Stimulated activated CD8-positive, alpha-beta memory T cell treated with anti-CD3 and anti-CD28 coated beads, Interleukin-4, amount 100 ng/mL, for 24 hours (primary cell): ENCODE measurements around the gene NLGN1.

Experiments used
- DNase-seq: peaks from one replicate; pipeline ENCODE4 v3.0.0-alpha.2; 2020; ENCODE audit warnings: low read depth

Gene NLGN1

DNA sequence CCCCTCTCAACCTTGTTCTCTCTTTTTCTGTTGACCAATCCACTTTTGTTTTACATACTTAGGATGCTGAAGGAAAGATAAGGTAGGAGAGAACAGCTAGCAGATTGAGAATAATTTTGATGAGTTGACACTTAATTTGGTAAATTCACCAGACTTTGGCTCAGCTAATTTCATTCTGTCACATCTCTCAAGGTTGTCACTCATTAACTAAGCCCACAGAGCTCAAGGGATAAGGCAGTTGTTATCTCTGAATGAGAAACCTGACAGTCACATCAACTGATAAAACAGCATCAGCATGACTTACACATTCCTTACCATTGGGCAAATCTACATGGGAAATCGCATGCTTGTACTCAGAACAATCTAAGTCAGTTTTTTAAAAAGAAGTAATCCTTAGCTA, 591.4 kb downstream of the NLGN1 start:
- no peak for DNase-seq

DNA sequence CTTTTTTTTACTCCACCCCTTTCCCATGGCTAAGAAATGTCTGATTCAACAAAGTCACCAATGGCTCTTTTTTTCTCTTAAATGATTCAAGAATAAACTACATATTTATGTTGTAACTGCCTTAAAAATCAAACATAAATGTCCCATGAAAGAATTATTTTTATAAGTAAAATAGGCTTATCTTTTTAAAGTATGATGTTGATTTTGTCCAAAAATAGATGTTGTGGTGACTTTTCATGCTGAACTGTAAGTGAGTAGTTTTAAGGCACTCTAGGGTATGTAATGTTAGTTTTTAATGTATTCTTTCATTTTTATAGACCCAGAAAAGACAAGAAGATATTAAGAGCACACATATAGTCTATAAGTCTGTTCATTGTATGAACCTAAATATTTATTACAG, 594.9 kb downstream of the NLGN1 start:
- DNase-seq, result no peak

- no peak for DNase-seq
These were observed 595.8 kb downstream of the NLGN1 start for GRCh38 chr3:173993299-173993698.

GRCh38 chr3:174000675-174001074, 603.1 kb downstream of the NLGN1 start:
- DNase-seq, result no peak

GRCh38 chr3:174002543-174002942, 605.0 kb downstream of the NLGN1 start:
- DNase-seq, result no peak

GRCh38 chr3:174010907-174011306, 613.4 kb downstream of the NLGN1 start:
- DNase-seq, result no peak

- no peak for DNase-seq
These were observed 618.6 kb downstream of the NLGN1 start for GRCh38 chr3:174016186-174016585.

- no peak for DNase-seq
These were observed 622.6 kb downstream of the NLGN1 start for GRCh38 chr3:174020156-174020555.

DNA sequence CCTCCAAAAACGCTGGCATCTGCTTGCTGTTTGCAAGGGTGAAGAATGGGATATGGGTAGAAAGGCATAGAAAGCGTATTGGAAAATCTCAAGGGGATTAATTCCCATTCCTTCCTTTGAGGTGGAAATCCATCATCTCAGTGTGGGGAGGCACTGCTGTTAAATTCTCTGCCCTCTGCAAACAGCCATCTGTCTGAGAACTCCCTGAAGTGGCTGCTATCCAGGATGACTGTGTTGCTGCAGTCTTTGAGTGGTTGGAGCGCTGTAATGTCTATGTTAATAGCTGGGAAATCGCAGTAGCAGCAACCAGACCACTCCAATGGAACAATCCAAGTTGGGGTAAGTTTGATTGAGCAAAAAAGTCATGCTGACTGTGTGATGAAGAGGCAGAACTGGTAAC, 625.9 kb downstream of the NLGN1 start:
- DNase-seq, result no peak

GRCh38 chr3:174028673-174029072, 631.1 kb downstream of the NLGN1 start:
- no peak for DNase-seq

GRCh38 chr3:174035328-174035886, 637.9 kb downstream of the NLGN1 start:
- DNase-seq, result no peak

DNA sequence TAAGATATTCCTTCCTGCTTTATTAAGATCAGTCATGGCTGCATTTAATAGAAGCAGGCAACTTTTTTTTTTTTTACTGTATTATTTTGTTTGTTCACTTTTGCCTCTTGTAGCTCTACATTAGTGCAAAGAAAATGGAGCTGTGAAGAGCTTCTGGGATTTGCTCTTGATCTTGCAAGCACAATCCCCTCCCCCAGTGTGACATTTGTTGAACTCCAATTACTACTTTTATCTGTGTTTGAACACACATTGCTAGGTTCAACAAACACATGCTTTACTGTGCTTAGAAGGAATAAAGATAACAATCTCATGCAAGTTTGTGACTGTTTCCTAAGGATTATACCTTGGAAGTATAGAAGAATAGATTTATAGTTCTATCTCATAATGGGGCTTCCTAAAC, 648.8 kb downstream of the NLGN1 start:
- DNase-seq, result no peak

DNA sequence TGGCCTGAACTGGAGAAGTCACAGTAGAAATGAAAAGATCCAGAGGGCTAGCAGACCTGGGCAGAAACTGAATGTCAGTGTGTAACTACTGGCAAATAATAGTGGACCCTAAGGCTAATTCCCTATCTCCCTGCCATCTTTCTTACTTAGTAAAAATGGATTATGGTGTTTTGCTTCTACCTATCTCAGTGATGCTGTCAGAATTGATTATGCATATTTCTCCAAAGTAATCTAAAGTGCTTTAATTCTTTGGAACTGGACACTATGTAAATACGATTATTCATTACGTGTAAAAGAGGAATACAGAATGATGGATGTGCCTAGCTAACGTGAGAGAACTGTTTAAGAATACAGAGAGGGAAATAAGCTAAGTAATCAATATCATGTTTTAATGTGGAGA, 651.9 kb downstream of the NLGN1 start:
- no peak for DNase-seq

GRCh38 chr3:174051191-174051590, 653.6 kb downstream of the NLGN1 start:
- DNase-seq, result no peak

DNA sequence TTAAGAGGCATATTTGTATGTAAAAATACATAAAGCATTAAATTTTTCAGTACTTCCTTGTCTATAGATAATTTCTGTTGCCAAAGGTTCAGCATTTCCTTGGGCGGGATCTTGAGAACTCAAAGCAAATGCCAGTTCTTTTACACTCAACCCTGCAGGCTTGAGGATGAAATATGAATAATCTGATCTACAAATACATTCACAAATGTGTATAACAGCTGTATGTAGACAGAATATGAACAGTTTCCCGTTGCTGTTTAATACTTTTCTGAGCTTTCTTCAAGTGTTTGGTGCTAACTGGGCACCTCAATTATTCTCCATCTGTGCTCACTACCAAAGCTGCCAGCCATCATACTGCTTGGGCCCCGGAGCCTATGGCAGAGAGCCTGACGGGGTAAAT, 661.3 kb downstream of the NLGN1 start:
- no peak for DNase-seq

- DNase-seq, result no peak
These were observed 662.9 kb downstream of the NLGN1 start for GRCh38 chr3:174060431-174060830.

DNA sequence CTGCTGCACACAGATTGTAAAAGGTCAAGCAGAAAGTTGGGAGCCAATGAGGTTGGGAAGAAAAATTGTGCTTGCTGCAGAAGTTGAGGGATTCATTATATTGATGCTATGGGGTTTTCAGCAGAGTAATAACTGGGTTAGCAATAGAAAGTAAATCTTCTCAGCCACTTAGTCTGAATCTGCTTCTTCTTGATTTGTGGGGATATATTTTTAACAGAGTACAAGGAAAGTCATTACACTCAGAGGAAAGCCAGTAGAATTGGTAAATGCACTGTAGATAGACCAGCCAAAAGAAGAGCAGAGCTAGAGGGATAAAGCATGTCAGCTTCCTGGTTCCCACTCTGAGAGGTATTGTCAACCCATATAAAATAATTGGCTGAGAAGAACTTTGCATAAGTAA, 663.6 kb downstream of the NLGN1 start:
- no peak for DNase-seq

DNA sequence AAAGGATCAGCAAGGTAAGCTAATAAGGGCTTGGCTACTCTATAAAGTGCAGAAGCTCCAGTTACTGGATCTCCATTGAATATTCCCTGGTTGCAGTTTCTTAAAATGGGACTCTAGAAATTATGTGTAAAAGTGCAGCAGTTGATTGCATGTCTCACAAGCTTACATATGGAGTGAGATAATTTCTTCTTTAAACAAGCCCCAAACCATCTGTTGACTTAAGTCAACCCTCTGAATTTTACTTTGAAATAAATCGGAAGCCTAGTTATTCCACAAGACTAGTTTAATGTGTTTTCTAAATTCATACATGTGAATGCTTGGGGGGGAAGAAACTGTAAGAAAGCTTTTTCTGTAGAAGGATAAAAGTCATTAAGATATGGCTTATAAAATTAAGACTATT, 664.2 kb downstream of the NLGN1 start:
- no peak for DNase-seq

- DNase-seq, result no peak
These were observed 665.4 kb downstream of the NLGN1 start for GRCh38 chr3:174062923-174063322.

GRCh38 chr3:174068035-174068434, 670.5 kb downstream of the NLGN1 start:
- DNase-seq, result no peak

DNA sequence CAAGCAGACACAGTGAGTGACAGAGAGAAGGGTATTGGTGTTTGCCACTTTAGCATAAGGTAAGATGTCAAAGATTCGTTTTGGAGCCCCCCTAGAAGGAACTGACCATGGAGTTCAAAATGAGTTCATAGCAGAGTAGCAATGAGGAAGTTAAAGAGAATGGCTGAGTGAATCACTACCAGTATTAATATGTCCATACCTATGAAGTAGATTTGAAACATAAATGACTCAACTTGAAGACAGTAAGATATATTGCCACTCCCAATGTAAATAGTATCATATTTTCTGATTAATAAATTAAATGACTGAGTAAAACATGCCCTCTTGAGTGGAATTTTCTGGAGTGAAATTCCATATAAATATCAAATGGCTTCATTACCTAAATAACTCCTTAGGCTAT, 675.1 kb downstream of the NLGN1 start:
- no peak for DNase-seq

DNA sequence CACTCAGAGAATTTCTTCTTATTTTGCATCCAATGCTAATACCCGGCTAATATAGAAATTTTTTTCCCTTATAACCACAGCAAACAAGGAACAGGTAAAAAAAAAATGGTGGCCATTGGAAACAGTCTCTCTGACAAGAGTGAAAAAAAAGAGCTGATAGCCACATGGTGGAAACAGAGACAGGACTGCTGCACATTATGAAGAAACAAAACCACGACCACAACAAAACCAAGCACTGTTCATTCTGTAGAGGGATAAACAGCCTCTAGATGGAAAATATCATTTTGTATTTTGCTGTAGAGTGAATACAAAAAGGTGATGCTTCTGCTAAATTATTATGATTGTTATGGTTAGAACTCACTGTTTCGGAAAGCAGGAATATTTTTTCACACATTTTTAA, 686.2 kb downstream of the NLGN1 start:
- no peak for DNase-seq

- no peak for DNase-seq
These were observed 692.0 kb downstream of the NLGN1 start for GRCh38 chr3:174089592-174089991.

- no peak for DNase-seq
These were observed 697.1 kb downstream of the NLGN1 start for GRCh38 chr3:174094669-174095068.

DNA sequence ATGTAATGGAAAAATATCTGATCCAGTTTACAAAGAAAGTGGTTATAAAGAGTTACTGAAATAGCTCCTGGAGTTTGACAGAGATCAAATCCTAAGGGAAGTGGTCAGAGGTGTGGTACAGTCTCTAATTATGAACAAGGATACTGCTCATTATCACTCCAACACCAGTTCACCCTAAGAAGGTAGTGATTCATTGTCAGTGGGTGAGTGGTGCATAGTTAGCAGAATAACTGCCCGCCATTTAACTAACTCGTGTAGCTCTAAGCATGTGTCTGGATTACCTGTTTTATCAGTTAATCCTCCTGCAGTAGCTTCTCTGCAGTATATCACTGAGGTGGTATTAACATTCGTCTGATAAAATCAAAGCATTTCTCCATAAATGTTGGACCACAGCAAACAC, 700.1 kb downstream of the NLGN1 start:
- DNase-seq, result no peak
